GM23338 (cell line): ENCODE measurements around the gene CNPY1. TPM values are rescaled to one million over a fixed set of nuclear protein-coding genes. Genes with fewer than 3 reads are reported as not detected.

Experiments used
- ATAC-seq: fragments of 200-7000 bp; cut with Tn5 transposase; 3 replicates; pipeline ENCODE4 v1.9.1; 2020
- DNase-seq: peaks from one replicate; pipeline ENCODE4 v3.0.0-alpha.2; 2015; ENCODE audit warnings: low spot score
- H2AFZ ChIP-seq: fragments of 200-600 bp; sonication (generic); 2 replicates; pipeline ENCODE4 v1.8.0; 2016; ENCODE audit warnings: antibody characterized with exemption, mild to moderate bottlenecking, moderate library complexity
- H3F3A ChIP-seq: fragments of 200-600 bp; sonication (generic); replicated peaks from 2 replicates; pipeline ENCODE4 v1.8.0; 2017; ENCODE audit warnings: antibody characterized with exemption, mixed run types, low read depth
- H3K27ac ChIP-seq: fragments of 200-600 bp; sonication (generic); 2 replicates; pipeline ENCODE4 v1.6.1; 2016; ENCODE audit warnings: low read depth
- H3K27me3 ChIP-seq: fragments of 200-600 bp; sonication (generic); 2 replicates; pipeline ENCODE4 v1.8.0; 2016; ENCODE audit warnings: mild to moderate bottlenecking, mixed run types, moderate library complexity; ENCODE audit not compliant: insufficient read depth
- H3K36me3 ChIP-seq: fragments of 200-600 bp; sonication (generic); 2 replicates; pipeline ENCODE4 v1.8.0; 2016; ENCODE audit warnings: mild to moderate bottlenecking; ENCODE audit not compliant: insufficient read depth
- H3K4me1 ChIP-seq: fragments of 200-600 bp; sonication (generic); 2 replicates; pipeline ENCODE4 v1.8.0; 2016; ENCODE audit warnings: mild to moderate bottlenecking, moderate library complexity; ENCODE audit not compliant: insufficient read depth
- H3K4me2 ChIP-seq: fragments of 200-600 bp; sonication (generic); 2 replicates; pipeline ENCODE4 v1.7.1; 2017; ENCODE audit warnings: mixed run types
- H3K4me3 ChIP-seq: fragments of 200-600 bp; sonication (generic); 2 replicates; pipeline ENCODE4 v1.6.1; 2016; ENCODE audit warnings: mixed run types
- H3K79me2 ChIP-seq: fragments of 200-600 bp; sonication (generic); replicated peaks from 2 replicates; pipeline ENCODE4 v1.8.0; 2017; ENCODE audit warnings: mild to moderate bottlenecking; ENCODE audit not compliant: insufficient read depth
- H3K9me2 ChIP-seq: fragments of 200-600 bp; sonication (generic); 2 replicates; pipeline ENCODE4 v1.8.0; 2017; ENCODE audit not compliant: insufficient read depth
- H4K20me1 ChIP-seq: fragments of 200-600 bp; sonication (generic); replicated peaks from 2 replicates; pipeline ENCODE4 v1.8.0; 2017; ENCODE audit warnings: mild to moderate bottlenecking; ENCODE audit not compliant: insufficient read depth
- H3K27ac Mint-ChIP-seq: 2 replicates; pipeline ENCODE4 v1.8.0; 2020; ENCODE audit warnings: inconsistent platforms, mild to moderate bottlenecking, moderate library complexity, mixed read lengths
- H3K27me3 Mint-ChIP-seq: 3 replicates; pipeline ENCODE4 v1.8.0; 2022; ENCODE audit warnings: low read depth, mild to moderate bottlenecking, moderate library complexity, mixed read lengths, inconsistent platforms; ENCODE audit not compliant: insufficient read depth, poor library complexity
- H3K36me3 Mint-ChIP-seq: 3 replicates; pipeline ENCODE4 v1.8.0; 2021; ENCODE audit warnings: low read depth, mild to moderate bottlenecking, inconsistent platforms, moderate library complexity, mixed read lengths
- H3K4me1 Mint-ChIP-seq: 3 replicates; pipeline ENCODE4 v1.8.0; 2020; ENCODE audit warnings: mild to moderate bottlenecking, inconsistent platforms, mixed read lengths
- H3K4me3 Mint-ChIP-seq: 3 replicates; pipeline ENCODE4 v1.8.0; 2021; ENCODE audit warnings: moderate library complexity, mild to moderate bottlenecking, inconsistent platforms, mixed read lengths
- H3K9me3 Mint-ChIP-seq: 3 replicates; pipeline ENCODE4 v1.8.0; 2020; ENCODE audit warnings: moderate library complexity, mild to moderate bottlenecking, inconsistent platforms, mixed read lengths
- EZH2 ChIP-seq: fragments of 200-600 bp; sonication (generic); IDR thresholded peaks from one replicate; pipeline ENCODE4 v1.8.0; 2017; ENCODE audit warnings: antibody characterized with exemption, mild to moderate bottlenecking, low read depth; ENCODE audit not compliant: unreplicated experiment
- EZH2phosphoT487 ChIP-seq: fragments of 200-600 bp; sonication (generic); IDR thresholded peaks from one replicate; pipeline ENCODE4 v1.8.1; 2018; ENCODE audit warnings: antibody characterized with exemption; ENCODE audit not compliant: unreplicated experiment
- ZNF462 ChIP-seq: fragments of 250-450 bp; sonication (Bioruptor Pico); IDR thresholded peaks from 2 replicates; pipeline ENCODE4 v1.5.0; 2020; ENCODE audit warnings: mild to moderate bottlenecking, moderate library complexity
- polyA plus RNA-seq: library from polyadenylated mRNA; unstranded; fragments of >200 nt; fragmentation: Nextera tagmentation; extraction: Ambion mirVana; gene quantifications from 2 replicates; pipeline ENCODE4 v1.2.1, GENCODE V29; 2016
- total RNA-seq: library from RNA; depleted of rRNA; stranded (reverse); fragments of >200 nt; shearing (Covaris generic); gene quantifications from 2 replicates; pipeline ENCODE4 v1.2.3, GENCODE V29; 2014

Gene CNPY1
- total and polyA plus RNA-seq, 2 experiments from 2014 or later = not detected

- H3K36me3 ChIP-seq = no peaks in the 10 kb centered on the region
- peaks cover 26% of the 10 kb centered on the region for H4K20me1 ChIP-seq
- no peak overlapping the region for H2AFZ ChIP-seq
- peak; percentile 2 for ATAC-seq
- peaks cover 48% of the 10 kb centered on the region for H3K4me1 ChIP-seq
- Mint-ChIP-seq H3K27ac (no peak overlapping the region), H3K4me1 (peaks cover 20% of the 10 kb centered on the region), H3K4me3 (no peak overlapping the region), H3K36me3 (no peaks in the 10 kb centered on the region), H3K27me3 (peaks cover 95% of the 10 kb centered on the region), H3K9me3 (peaks cover 9% of the 10 kb centered on the region; the same call in 2 of the 3 replicates)
- H3K27me3 ChIP-seq = peaks cover 97% of the 10 kb centered on the region
- H3F3A ChIP-seq = peaks cover 32% of the 10 kb centered on the region
- H3K9me2 ChIP-seq = no peaks in the 10 kb centered on the region
- TF ChIP-seq EZH2 = peak; percentile 99
- no peak for TF ChIP-seq ZNF462 (CRISPR knock-in tag)
- TF ChIP-seq EZH2phosphoT487 = peak; percentile 86
- no peak overlapping the region for H3K27ac ChIP-seq
- H3K79me2 ChIP-seq = no peaks in the 10 kb centered on the region
- DNase-seq = peak; percentile 58
- peak overlapping the region; percentile 40 for H3K4me3 ChIP-seq
- peak overlapping the region; percentile 57; the same call in 1 of the 2 replicates for H3K4me2 ChIP-seq
Observed at GRCh38 chr7:155454183-155455112, 91.9 kb downstream of the CNPY1 start.
